ENCODE data around the gene ANGPTL4.

The ANGPTL4 gene

DNA sequence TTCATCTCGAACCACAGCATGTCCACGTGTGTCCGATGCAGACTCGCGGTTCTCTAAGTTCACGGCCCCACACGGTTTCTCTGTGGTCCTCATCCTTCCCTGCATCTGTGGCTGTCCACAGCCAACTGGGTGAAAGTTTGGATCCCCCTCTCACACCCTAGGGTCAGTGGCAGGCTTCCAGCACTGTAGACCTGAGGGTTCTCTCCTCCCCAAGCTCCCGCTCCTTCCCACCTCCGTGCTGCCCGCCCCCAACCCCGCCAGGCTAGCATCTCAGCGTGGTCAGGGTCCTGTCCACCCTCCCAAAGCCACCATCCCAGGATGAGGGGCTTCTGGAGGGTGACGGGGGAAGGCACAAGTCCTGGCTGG, 3.0 kb downstream of the ANGPTL4 start:
- Histone ChIP-seq H3K27ac (ENCODE audit: low read length) (no peak overlapping the region), H3K36me3 (replicated peaks; ENCODE audit: insufficient read depth, low read length) (no peaks in the 10 kb centered on the region), H3K27me3 (replicated peaks; ENCODE audit: insufficient read depth, low read length) (peaks cover 34% of the 10 kb centered on the region), H2AFZ (ENCODE audit: low read length) (no peak overlapping the region), H3K4me2 (ENCODE audit: low read depth, low read length) (no peak overlapping the region), H3K79me2 (ENCODE audit: low read length) (no peaks in the 10 kb centered on the region), H3K9me2 (replicated peaks; ENCODE audit: insufficient read depth, low read length) (no peaks in the 10 kb centered on the region), H4K20me1 (ENCODE audit: insufficient read depth, low read length) (no peaks in the 10 kb centered on the region), H3F3A (ENCODE audit: insufficient read depth, low read length) (no peaks in the 10 kb centered on the region), H3K9ac (ENCODE audit: low read length) (no peak overlapping the region), H3K4me1 (ENCODE audit: low read length) (peaks cover 4% of the 10 kb centered on the region), H3K4me3 (ENCODE audit: low read length) (no peak overlapping the region), H3K9me3 (replicated peaks; ENCODE audit: insufficient read depth, low read length) (no peaks in the 10 kb centered on the region)
- DNase-seq = no peak
- TF ChIP-seq EZH2phosphoT487 (IDR thresholded peaks at IDR 0.05; ENCODE audit: low read length) (no peak), EZH2 (optimal IDR thresholded peaks at IDR 0.05; ENCODE audit: low read depth, low read length) (no peak)
- TF ChIP-seq, protein P1, sequence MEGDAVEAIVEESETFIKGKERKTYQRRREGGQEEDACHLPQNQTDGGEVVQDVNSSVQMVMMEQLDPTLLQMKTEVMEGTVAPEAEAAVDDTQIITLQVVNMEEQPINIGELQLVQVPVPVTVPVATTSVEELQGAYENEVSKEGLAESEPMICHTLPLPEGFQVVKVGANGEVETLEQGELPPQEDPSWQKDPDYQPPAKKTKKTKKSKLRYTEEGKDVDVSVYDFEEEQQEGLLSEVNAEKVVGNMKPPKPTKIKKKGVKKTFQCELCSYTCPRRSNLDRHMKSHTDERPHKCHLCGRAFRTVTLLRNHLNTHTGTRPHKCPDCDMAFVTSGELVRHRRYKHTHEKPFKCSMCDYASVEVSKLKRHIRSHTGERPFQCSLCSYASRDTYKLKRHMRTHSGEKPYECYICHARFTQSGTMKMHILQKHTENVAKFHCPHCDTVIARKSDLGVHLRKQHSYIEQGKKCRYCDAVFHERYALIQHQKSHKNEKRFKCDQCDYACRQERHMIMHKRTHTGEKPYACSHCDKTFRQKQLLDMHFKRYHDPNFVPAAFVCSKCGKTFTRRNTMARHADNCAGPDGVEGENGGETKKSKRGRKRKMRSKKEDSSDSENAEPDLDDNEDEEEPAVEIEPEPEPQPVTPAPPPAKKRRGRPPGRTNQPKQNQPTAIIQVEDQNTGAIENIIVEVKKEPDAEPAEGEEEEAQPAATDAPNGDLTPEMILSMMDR (IDR thresholded peaks at IDR 0.05; ENCODE audit: low read length) = no peak

DNA sequence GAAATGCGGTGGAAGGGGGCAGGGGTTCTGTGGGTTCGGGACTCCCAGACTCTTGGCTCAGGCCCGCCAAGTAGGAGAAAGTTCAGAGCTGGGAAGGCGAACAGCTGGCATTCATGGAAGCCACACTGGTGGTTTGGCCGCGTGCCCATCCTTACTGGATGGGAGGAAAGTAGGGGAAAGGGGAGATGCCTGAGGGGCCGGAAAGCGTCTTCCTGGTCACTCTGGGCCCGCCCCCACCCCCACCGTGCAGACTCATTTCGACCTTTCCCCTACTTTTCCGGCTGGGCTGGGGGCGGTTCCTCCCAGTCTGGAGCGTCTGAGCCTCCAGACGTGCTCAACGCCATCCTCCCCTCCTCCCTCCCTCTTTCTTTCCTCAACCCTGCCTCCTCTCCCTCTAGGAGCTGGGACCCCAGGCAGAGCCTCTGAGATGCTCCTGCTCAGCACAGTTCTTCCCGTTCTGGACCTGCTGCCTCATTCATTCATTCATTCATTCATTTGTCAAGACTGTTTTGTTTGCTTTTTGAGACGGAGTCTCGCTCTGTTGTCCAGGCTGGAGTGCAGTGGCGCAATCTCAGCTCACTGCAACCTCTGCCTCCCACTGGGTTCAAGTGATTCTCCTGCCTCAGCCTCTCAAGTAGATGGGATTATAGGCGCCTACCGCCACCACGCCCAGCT, 3.5 kb downstream of the ANGPTL4 start:
- Histone ChIP-seq H3K27ac (ENCODE audit: low read length) (no peak overlapping the region), H3K4me1 (ENCODE audit: low read length) (no peaks in the 10 kb centered on the region)
- no peak for DNase-seq

DNA sequence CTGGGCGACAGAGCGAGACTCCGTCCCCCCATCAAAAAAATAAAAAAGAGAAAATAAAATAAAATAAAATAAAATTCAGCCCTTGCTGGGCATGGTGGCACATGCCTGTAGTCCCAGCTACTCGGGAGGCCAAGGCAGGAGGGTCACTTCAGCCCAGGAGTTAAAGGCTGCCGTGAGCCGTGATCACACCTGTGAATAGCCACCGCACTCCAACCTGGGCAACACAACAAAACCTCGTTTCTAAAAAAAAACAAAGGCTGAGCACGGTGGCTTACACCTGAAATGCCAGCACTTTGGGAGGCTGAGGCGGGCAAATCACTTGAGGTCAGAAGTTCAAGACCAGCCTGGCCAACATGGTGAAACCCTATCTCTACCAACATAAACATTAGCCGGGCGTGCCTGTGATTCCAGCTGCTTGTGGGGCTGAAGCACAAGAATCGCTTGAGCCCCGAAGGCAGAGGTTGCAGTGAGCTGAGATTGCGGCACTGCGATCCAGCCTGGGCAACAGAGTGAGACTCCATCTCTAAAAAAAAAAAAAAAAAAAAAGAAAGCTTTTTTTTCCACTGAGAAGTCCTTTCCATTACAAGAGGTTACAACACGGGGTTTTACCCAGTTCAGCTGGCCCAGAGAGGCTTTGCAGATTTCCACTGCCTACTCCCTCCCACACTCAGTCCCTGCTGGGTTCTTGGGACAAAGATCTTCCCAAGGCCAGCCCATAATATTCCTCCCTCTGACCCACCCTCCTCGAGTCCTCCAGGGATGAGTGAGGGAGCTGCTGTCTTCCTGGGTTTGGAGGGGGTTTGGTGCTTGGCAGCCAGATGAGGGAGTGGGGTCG, 6.4 kb downstream of the ANGPTL4 start:
- H3K9ac ChIP-seq (ENCODE audit: low read length) = no peak overlapping the region

More for the DNA sequence above, 3.5 kb downstream of the ANGPTL4 start:
- no peaks in the 10 kb centered on the region for H3K9me2 ChIP-seq (replicated peaks; ENCODE audit: insufficient read depth, low read length)
- H3K36me3 ChIP-seq (replicated peaks; ENCODE audit: insufficient read depth, low read length) = no peaks in the 10 kb centered on the region
- no peaks in the 10 kb centered on the region for H4K20me1 ChIP-seq (ENCODE audit: insufficient read depth, low read length)
- H3K4me2 ChIP-seq (ENCODE audit: low read depth, low read length) = no peak overlapping the region
- no peak overlapping the region for H3K4me3 ChIP-seq (ENCODE audit: low read length)
- H3F3A ChIP-seq (ENCODE audit: insufficient read depth, low read length) = no peaks in the 10 kb centered on the region
- no peak overlapping the region for H3K9ac ChIP-seq (ENCODE audit: low read length)
- peaks cover 29% of the 10 kb centered on the region for H3K27me3 ChIP-seq (replicated peaks; ENCODE audit: insufficient read depth, low read length)
- no peak overlapping the region for H2AFZ ChIP-seq (ENCODE audit: low read length)
- no peaks in the 10 kb centered on the region for H3K79me2 ChIP-seq (ENCODE audit: low read length)
- TF ChIP-seq EZH2phosphoT487 (IDR thresholded peaks at IDR 0.05; ENCODE audit: low read length) (no peak), EZH2 (optimal IDR thresholded peaks at IDR 0.05; ENCODE audit: low read depth, low read length) (no peak)
- TF ChIP-seq, protein P1 (IDR thresholded peaks at IDR 0.05; ENCODE audit: low read length) = no peak
- H3K9me3 ChIP-seq (replicated peaks; ENCODE audit: insufficient read depth, low read length) = no peaks in the 10 kb centered on the region

More for the DNA sequence above, 6.4 kb downstream of the ANGPTL4 start:
- no peaks in the 10 kb centered on the region for H3K36me3 ChIP-seq (replicated peaks; ENCODE audit: insufficient read depth, low read length)
- H4K20me1 ChIP-seq (ENCODE audit: insufficient read depth, low read length) = no peaks in the 10 kb centered on the region
- no peak overlapping the region for H3K4me2 ChIP-seq (ENCODE audit: low read depth, low read length)
- no peak overlapping the region for H3K27ac ChIP-seq (ENCODE audit: low read length)
- no peaks in the 10 kb centered on the region for H3K4me1 ChIP-seq (ENCODE audit: low read length)
- no peaks in the 10 kb centered on the region for H3F3A ChIP-seq (ENCODE audit: insufficient read depth, low read length)
- DNase-seq = no peak
- H3K9me3 ChIP-seq (replicated peaks; ENCODE audit: insufficient read depth, low read length) = no peaks in the 10 kb centered on the region
- no peak overlapping the region for H3K4me3 ChIP-seq (ENCODE audit: low read length)
- TF ChIP-seq EZH2phosphoT487 (IDR thresholded peaks at IDR 0.05; ENCODE audit: low read length) (no peak), EZH2 (optimal IDR thresholded peaks at IDR 0.05; ENCODE audit: low read depth, low read length) (no peak)
- TF ChIP-seq, protein P1 (IDR thresholded peaks at IDR 0.05; ENCODE audit: low read length) = no peak
- H2AFZ ChIP-seq (ENCODE audit: low read length) = no peak overlapping the region
- H3K27me3 ChIP-seq (replicated peaks; ENCODE audit: insufficient read depth, low read length) = peaks cover 11% of the 10 kb centered on the region
- no peaks in the 10 kb centered on the region for H3K79me2 ChIP-seq (ENCODE audit: low read length)
- no peaks in the 10 kb centered on the region for H3K9me2 ChIP-seq (replicated peaks; ENCODE audit: insufficient read depth, low read length)
